Adrenal gland (tissue), 5 donors: Measurements from ENCODE around the gene C6orf52.

ENCODE experiments used
- CTCF ChIP-seq, 6 experiments: fragments of 450-650 bp in 4 of 6; fragments of 200-600 bp in 2 of 6; sonication (generic) in 1 of 6; IDR thresholded peaks; 1 replicate in 5 of 6; 2 replicates in 1 of 6; pipeline versions ENCODE4 v1.5.1 to v1.8.0; 2016 to 2021; ENCODE audit warnings: antibody characterized with exemption in 6 of 6, mild to moderate bottlenecking in 2 of 6, moderate library complexity in 1 of 6
- POLR2A ChIP-seq, 2 donors: fragments of 450-650 bp; IDR thresholded peaks; one replicate each; pipeline ENCODE4 v1.6.1; 2017; ENCODE audit warnings: antibody characterized with exemption in 2 of 2, mild to moderate bottlenecking in 2 of 2, moderate library complexity in 1 of 2
- donor health status: DM: no; HTN: no; CAD: no.

GRCh38 chr6:10627800-10628199 is 66.6 kb downstream of the C6orf52 start:
- TF ChIP-seq CTCF (IDR thresholded peaks at IDR 0.05) (no peak), POLR2A (IDR thresholded peaks at IDR 0.05) (no peak)
